Measurements from ENCODE around the gene CDK5RAP3.

DNA sequence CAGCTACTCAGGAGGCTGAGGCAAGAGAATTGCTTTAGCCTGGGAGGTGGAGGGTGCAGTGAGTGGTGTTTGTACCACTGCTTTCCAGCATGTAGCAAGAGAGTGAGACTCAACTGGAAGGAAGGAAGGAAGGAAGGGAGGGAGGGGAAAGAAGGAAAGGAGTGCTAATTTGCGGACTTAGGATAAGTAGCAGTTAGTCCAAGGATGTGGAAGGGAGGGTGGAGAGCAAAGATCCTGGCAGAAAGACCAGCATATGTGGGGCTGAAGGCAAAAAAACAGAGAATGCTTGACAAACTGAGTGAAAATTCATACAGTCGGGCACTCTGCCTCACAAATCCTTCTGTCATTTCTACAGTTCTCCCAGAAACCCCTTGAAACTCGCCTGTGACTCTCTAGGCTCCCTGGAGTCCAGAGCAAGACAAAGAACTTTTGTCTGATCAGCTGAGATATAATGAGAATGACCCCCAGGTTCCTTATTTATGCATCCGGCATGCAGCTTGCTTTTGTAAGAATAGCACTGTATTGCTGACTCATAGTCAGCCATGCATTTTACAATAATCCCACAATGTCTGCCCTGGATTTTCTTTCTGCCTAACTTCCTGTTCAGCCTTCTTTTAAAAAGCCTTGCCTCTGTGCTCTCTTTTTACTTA, 31.5 kb downstream of the CDK5RAP3 start:
- TF ChIP-seq CTCF (IDR thresholded peaks at IDR 0.05) (no peak), POLR2A (IDR thresholded peaks at IDR 0.05) (no peak)
